Epithelial cell of proximal tubule (primary cell): ENCODE measurements around the gene CBLIF. TPM values are rescaled to one million over a fixed set of nuclear protein-coding genes. Genes with fewer than 3 reads are reported as not detected.
"Not testable (repeated sequence)": the region's sequence is repeated elsewhere in the genome, so short reads cannot be mapped to it uniquely, and the experiment has no call there.

Experiments used
- DNase-seq: peaks from one replicate; pipeline ENCODE4 v3.0.0-alpha.2; 2011; ENCODE audit warnings: low read depth
- H3K4me3 ChIP-seq: 2 replicates; pipeline ENCODE4 v1.5.1; 2011; ENCODE audit warnings: low read depth, mild to moderate bottlenecking, low read length
- total RNA-seq: library from RNA; depleted of rRNA; stranded (reverse); fragments of >200 nt; gene quantifications from 2 replicates; pipeline ENCODE4 v1.2.3, GENCODE V29; 2015
- TF ChIP-seq, protein P1 (sequence below): conservative IDR thresholded peaks from 2 replicates; pipeline ENCODE4 v1.5.1; 2012; ENCODE audit warnings: low read depth, mild to moderate bottlenecking, low read length

The CBLIF gene
- total RNA-seq, 1 donor from 2014 or later, result not detected

DNA sequence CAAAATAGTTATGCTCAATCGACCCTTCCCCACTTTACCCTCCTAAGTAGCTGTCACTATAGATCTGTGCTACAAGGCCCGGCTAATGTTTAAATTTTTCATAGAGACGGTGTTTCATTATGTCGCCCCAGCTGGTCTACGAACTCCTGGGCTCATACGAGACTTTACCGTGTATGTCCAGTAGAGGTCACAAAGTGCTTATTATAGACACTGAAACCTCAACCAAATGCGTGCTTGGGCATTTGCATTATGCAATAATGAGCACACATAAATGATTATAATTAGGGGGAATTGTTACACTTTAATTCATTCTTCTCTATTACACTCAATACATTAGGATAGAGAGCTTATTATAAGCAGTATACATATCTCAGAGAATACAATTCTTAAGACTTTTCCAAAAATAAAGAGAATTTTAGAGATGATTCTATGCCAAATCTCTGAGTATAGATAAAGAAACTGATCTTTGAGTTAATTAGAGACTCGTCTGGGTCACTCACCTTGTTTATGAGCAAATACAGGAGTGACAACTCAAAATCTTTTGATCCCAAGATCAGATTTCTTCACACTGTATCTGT is 22.2 kb downstream of the CBLIF start:
- no peak for DNase-seq
- H3K4me3 ChIP-seq, result no peak overlapping the region
- TF ChIP-seq, protein P1, sequence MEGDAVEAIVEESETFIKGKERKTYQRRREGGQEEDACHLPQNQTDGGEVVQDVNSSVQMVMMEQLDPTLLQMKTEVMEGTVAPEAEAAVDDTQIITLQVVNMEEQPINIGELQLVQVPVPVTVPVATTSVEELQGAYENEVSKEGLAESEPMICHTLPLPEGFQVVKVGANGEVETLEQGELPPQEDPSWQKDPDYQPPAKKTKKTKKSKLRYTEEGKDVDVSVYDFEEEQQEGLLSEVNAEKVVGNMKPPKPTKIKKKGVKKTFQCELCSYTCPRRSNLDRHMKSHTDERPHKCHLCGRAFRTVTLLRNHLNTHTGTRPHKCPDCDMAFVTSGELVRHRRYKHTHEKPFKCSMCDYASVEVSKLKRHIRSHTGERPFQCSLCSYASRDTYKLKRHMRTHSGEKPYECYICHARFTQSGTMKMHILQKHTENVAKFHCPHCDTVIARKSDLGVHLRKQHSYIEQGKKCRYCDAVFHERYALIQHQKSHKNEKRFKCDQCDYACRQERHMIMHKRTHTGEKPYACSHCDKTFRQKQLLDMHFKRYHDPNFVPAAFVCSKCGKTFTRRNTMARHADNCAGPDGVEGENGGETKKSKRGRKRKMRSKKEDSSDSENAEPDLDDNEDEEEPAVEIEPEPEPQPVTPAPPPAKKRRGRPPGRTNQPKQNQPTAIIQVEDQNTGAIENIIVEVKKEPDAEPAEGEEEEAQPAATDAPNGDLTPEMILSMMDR, result peak; percentile 77

DNA sequence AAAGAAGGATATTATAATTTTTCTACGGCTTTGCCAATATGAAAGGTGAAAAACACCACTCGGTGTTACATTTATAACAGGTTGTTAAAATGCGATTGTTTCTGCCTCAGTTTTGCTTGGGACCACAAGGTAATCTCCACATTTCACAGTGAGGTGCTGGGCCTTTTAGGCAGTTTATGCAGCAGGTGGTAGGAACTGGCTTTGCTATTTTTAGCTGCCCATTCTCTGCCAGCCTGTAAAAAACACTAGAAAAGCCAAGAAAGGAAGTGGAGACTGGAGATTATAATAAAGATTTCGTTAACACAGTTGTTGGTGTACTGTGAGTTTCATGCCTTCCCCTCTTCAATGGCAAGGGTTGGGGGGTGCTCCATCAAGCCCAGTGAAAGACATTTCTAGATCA is 26.7 kb downstream of the CBLIF start:
- no peak for DNase-seq
- TF ChIP-seq, protein P1, result no peak
- no peak overlapping the region for H3K4me3 ChIP-seq

DNA sequence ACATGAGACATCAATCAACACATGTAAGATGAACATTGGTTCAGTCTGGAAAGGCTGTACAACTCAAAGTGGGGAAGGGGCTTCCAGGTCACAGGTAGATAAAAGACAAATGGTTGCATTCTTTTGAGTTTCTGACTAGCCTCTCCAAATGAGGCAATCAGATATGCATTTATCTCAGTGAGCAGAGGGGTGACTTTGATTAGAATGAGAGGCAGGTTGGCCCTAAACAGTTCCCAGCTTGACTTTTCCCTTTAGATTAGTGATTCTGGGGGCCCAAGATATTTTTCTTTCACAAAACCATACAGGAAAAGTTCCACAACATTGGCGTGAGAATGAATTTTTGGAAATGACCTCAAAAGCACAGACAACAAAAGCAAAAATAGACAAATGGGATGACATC is 28.9 kb downstream of the CBLIF start:
- H3K4me3 ChIP-seq, DNase-seq: not testable (repeated sequence)

- DNase-seq, result no peak
- no peak overlapping the region for H3K4me3 ChIP-seq
- TF ChIP-seq, protein P1, result no peak
Observed at GRCh38 chr11:59815754-59816153, 29.5 kb downstream of the CBLIF start.

DNA sequence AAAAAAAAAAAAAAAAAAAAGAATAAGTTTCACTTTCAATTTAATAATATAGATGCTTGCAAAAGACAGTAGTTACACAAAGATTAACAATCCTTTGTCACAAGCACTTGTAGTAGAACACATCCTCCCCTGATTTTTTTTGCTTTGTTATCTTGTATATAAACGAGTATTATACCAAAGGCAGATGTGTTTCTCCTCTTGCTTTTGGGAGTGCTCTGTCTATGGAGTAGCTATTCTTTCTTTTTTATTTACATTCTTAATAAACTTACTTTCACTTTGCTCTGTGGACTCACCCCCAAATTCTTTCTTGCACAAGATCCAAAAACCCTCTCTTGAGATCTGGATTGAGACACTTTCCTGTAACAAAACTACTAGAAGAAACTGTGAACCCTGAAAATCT is 31.3 kb downstream of the CBLIF start:
- DNase-seq, result no peak
- TF ChIP-seq, protein P1, result no peak

GRCh38 chr11:59813364-59813763 is 31.9 kb downstream of the CBLIF start:
- DNase-seq, result no peak
- TF ChIP-seq, protein P1, result no peak
- no peak overlapping the region for H3K4me3 ChIP-seq

More for the DNA sequence above, 31.3 kb downstream of the CBLIF start:
- H3K4me3 ChIP-seq, result no peak overlapping the region

DNA sequence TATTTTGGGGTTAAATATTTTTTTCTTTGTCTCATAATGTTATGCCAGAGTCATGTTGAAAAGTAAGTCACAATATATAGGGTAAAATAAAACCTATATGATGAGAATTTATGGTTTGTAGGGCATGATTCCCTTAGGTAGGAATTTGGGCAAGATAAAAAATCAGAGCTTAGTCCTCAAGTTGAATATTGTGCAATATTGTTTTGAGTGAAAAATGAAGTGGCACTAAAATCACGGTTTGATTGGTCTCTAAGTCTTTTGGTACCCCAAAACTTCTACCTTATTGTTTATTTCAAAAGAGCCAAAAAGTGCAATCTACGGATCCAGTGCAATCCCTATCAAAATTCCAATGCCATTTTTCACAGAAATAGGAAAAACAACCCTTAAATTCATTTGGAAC is 33.1 kb downstream of the CBLIF start:
- DNase-seq, result no peak
- TF ChIP-seq, protein P1, result no peak
- H3K4me3 ChIP-seq, result no peak overlapping the region

- TF ChIP-seq, protein P1, result no peak
- no peak for DNase-seq
Observed at GRCh38 chr11:59810911-59811259, 34.4 kb downstream of the CBLIF start.

More at GRCh38 chr11:59810911-59811259, 34.4 kb downstream of the CBLIF start:
- H3K4me3 ChIP-seq, result peak overlapping the region; percentile 97
